ENCODE results near the gene KEL.

KEL gene

GRCh38 chr7:142927085-142927745 is 34.9 kb downstream of the KEL start:
- DNase-seq = no peak

- no peak for DNase-seq
These were observed 36.8 kb downstream of the KEL start for GRCh38 chr7:142925413-142925812.

GRCh38 chr7:142923391-142923790 is 38.8 kb downstream of the KEL start:
- DNase-seq = no peak

GRCh38 chr7:142919656-142920055 is 42.5 kb downstream of the KEL start:
- DNase-seq = no peak

- DNase-seq = no peak
These were observed 43.3 kb downstream of the KEL start for GRCh38 chr7:142918901-142919300.

GRCh38 chr7:142917447-142917846 is 44.7 kb downstream of the KEL start:
- no peak for DNase-seq

GRCh38 chr7:142916508-142916907 is 45.7 kb downstream of the KEL start:
- no peak for DNase-seq

- no peak for DNase-seq
These were observed 46.8 kb downstream of the KEL start for GRCh38 chr7:142915315-142915714.

GRCh38 chr7:142914121-142914520 is 48.0 kb downstream of the KEL start:
- DNase-seq = no peak

- no peak for DNase-seq
These were observed 48.6 kb downstream of the KEL start for GRCh38 chr7:142913566-142913965.

- DNase-seq = no peak
These were observed 49.1 kb downstream of the KEL start for GRCh38 chr7:142913051-142913450.

- no peak for DNase-seq
These were observed 51.7 kb downstream of the KEL start for GRCh38 chr7:142910481-142910880.

GRCh38 chr7:142910031-142910433 is 52.1 kb downstream of the KEL start:
- DNase-seq = no peak

- DNase-seq = no peak
These were observed 53.0 kb downstream of the KEL start for GRCh38 chr7:142908921-142909890.

- no peak for DNase-seq
These were observed 53.9 kb downstream of the KEL start for GRCh38 chr7:142908290-142908689.

GRCh38 chr7:142906643-142907042 is 55.5 kb downstream of the KEL start:
- DNase-seq = no peak

- no peak for DNase-seq
These were observed 56.4 kb downstream of the KEL start for GRCh38 chr7:142905759-142906158.

- DNase-seq = no peak
These were observed 58.0 kb downstream of the KEL start for GRCh38 chr7:142904128-142904527.

- no peak for DNase-seq
These were observed 60.5 kb downstream of the KEL start for GRCh38 chr7:142901426-142902259.

- no peak for DNase-seq
These were observed 62.5 kb downstream of the KEL start for GRCh38 chr7:142899661-142900060.

GRCh38 chr7:142898377-142899170 is 63.6 kb downstream of the KEL start:
- DNase-seq = no peak

- no peak for DNase-seq
These were observed 64.5 kb downstream of the KEL start for GRCh38 chr7:142897691-142898090.

Data from activated naive CD4-positive, alpha-beta T cell (primary cell).